BLaER1 (cell line): Measurements from ENCODE around the gene PLCD4.

Experiments used
- H3K27ac ChIP-seq: shearing (Covaris generic); formaldehyde crosslinking; 2 replicates; pipeline ENCODE4 v1.8.1; 2022
- H3K27me3 ChIP-seq: shearing (Covaris generic); formaldehyde crosslinking; 2 replicates; pipeline ENCODE4 v1.8.1; 2022
- H3K36me3 ChIP-seq: shearing (Covaris generic); formaldehyde crosslinking; 2 replicates; pipeline ENCODE4 v1.8.1; 2022
- H3K4me1 ChIP-seq: shearing (Covaris generic); formaldehyde crosslinking; 2 replicates; pipeline ENCODE4 v1.8.1; 2022
- H3K4me2 ChIP-seq: shearing (Covaris generic); formaldehyde crosslinking; 2 replicates; pipeline ENCODE4 v1.8.1; 2022
- H3K4me3 ChIP-seq: shearing (Covaris generic); formaldehyde crosslinking; 2 replicates; pipeline ENCODE4 v1.8.1; 2022
- H3K9ac ChIP-seq: shearing (Covaris generic); formaldehyde crosslinking; 2 replicates; pipeline ENCODE4 v1.8.1; 2022
- H3K9me3 ChIP-seq: shearing (Covaris generic); formaldehyde crosslinking; 2 replicates; pipeline ENCODE4 v1.8.1; 2022
- H4K20me1 ChIP-seq: shearing (Covaris generic); formaldehyde crosslinking; 2 replicates; pipeline ENCODE4 v1.8.1; 2022
- Cebpa-rat ChIP-seq: shearing (Covaris generic); IDR thresholded peaks from 2 replicates; pipeline ENCODE4 v1.8.1; 2022

Gene PLCD4

DNA sequence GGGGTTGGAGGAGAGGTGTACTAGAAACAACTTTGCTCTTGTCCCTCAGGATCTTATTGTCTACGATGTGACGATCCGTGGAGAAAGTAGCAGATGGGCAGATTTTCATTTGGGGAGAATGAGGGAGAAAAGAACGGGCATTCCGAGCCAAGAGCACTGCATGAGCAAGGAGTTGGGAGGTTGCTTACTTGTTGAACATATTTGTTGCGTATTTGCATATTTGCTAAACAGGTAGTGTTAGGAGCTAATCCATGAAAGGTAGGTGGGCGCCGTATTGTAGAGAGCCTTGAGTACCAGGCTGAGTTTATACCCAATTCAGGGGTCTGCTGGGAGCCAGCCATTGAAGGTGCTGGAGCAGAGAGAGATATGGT lies 52.3 kb downstream of the PLCD4 start:
- H3K4me3 ChIP-seq = peak overlapping the region; percentile 99
- H4K20me1 ChIP-seq = peaks cover 22% of the 10 kb centered on the region; the same call in 1 of the 2 replicates
- peaks cover 73% of the 10 kb centered on the region for H3K36me3 ChIP-seq
- peak overlapping the region; percentile 84 for H3K27ac ChIP-seq
- TF ChIP-seq Cebpa-rat = no peak
- no peaks in the 10 kb centered on the region for H3K9me3 ChIP-seq
- peaks cover 21% of the 10 kb centered on the region for H3K4me1 ChIP-seq
- peak overlapping the region; percentile 81 for H3K4me2 ChIP-seq
- peak overlapping the region; percentile 88 for H3K9ac ChIP-seq
- no peaks in the 10 kb centered on the region for H3K27me3 ChIP-seq

DNA sequence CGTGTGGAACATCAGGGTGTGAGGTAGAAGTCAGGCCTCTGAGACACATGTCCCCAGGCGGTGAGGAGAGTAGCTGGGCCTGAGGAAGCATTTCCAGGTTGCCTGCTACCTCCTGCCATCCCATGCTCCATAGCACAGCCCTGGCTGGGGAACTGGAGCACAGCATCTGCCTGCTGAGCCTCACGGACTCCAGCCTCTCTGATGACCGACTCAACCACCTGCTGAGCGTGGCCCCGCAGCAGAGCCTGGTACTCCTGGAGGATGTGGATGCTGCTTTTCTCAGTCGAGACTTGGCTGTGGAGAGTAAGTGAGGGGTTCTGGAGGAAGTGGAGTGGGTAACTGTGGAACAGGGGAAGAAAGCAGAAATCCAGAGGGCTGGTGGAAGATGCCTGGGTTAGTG lies 54.7 kb downstream of the PLCD4 start:
- H3K4me2 ChIP-seq = no peak overlapping the region
- H3K27ac ChIP-seq = no peak overlapping the region
- no peak for TF ChIP-seq Cebpa-rat
- H3K9me3 ChIP-seq = no peaks in the 10 kb centered on the region
- peaks cover 21% of the 10 kb centered on the region for H3K4me1 ChIP-seq
- no peak overlapping the region for H3K9ac ChIP-seq
- H3K27me3 ChIP-seq = no peaks in the 10 kb centered on the region
- peaks cover 6% of the 10 kb centered on the region; the same call in 1 of the 2 replicates for H4K20me1 ChIP-seq
- H3K36me3 ChIP-seq = peaks cover 71% of the 10 kb centered on the region
- H3K4me3 ChIP-seq = no peak overlapping the region

DNA sequence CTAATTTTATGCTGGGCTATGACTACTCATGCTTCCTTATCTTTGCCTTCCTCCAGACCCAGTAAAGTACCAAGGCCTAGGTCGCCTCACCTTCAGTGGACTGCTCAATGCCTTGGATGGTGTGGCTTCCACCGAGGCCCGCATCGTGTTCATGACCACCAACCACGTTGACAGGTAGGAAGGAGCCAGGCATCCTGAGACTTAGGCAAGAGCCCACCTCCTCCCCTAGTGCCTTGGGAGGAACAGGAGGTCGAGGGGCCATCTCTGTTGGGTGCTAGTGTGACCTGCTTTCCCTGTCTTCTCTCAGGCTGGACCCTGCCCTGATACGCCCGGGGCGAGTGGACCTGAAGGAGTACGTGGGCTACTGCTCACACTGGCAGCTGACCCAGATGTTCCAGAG lies 55.1 kb downstream of the PLCD4 start:
- no peak overlapping the region for H3K4me2 ChIP-seq
- H3K36me3 ChIP-seq = peaks cover 71% of the 10 kb centered on the region
- peaks cover 21% of the 10 kb centered on the region for H3K4me1 ChIP-seq
- TF ChIP-seq Cebpa-rat = no peak
- no peaks in the 10 kb centered on the region for H3K9me3 ChIP-seq
- no peaks in the 10 kb centered on the region for H3K27me3 ChIP-seq
- no peak overlapping the region for H3K4me3 ChIP-seq
- H3K9ac ChIP-seq = no peak overlapping the region
- no peak overlapping the region for H3K27ac ChIP-seq
- peaks cover 6% of the 10 kb centered on the region; the same call in 1 of the 2 replicates for H4K20me1 ChIP-seq

DNA sequence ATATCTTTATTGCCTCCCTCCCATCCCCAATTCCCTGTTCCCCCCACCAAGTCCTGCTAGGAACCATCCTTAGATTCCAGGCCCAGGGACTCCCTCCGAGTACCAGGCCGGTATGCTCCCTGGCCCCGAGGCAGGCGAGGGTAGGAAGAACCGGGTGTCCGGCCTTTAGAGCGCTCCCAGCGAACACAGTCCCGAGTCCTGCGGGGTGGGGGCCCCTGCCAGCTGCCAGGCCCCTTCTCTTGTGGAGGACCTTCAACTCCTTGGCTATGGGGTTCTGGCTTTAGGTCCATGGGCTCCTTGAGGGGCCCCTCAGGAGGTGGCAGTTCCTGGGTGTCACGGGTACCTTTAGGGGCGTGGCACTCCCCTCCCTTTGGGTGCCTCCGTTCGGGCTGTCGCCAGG lies 56.2 kb downstream of the PLCD4 start:
- Histone ChIP-seq H3K9me3 (no peaks in the 10 kb centered on the region), H4K20me1 (no peaks in the 10 kb centered on the region), H3K9ac (no peak overlapping the region), H3K27me3 (no peaks in the 10 kb centered on the region), H3K4me1 (peaks cover 14% of the 10 kb centered on the region), H3K4me2 (no peak overlapping the region), H3K36me3 (peaks cover 80% of the 10 kb centered on the region), H3K27ac (no peak overlapping the region), H3K4me3 (no peak overlapping the region)
- TF ChIP-seq Cebpa-rat = no peak

DNA sequence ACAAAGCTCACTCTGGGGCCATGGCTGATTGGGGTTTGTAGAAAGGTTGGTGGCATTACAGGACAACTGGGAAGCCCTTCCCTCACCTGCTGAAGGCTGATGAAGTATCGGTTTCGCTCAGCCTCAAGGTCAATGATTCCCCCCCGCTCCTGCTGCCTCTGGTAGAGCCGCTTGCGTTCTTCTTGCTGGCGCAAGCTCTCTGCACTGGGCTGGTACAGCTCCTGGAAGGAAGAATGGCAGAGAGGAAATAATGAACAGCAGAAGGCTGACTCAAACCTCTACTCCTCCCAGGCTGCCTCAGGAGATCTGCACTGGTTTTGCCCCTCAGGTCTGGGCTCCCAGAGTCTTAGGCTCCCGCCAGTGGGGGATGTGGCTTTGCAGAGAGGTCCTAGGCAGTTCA lies 57.0 kb downstream of the PLCD4 start:
- Histone ChIP-seq H3K36me3 (peaks cover 85% of the 10 kb centered on the region), H3K4me3 (no peak overlapping the region), H3K9me3 (no peaks in the 10 kb centered on the region), H3K27ac (no peak overlapping the region), H3K9ac (no peak overlapping the region), H4K20me1 (no peaks in the 10 kb centered on the region), H3K4me2 (no peak overlapping the region), H3K27me3 (no peaks in the 10 kb centered on the region), H3K4me1 (peaks cover 14% of the 10 kb centered on the region)
- TF ChIP-seq Cebpa-rat = no peak

DNA sequence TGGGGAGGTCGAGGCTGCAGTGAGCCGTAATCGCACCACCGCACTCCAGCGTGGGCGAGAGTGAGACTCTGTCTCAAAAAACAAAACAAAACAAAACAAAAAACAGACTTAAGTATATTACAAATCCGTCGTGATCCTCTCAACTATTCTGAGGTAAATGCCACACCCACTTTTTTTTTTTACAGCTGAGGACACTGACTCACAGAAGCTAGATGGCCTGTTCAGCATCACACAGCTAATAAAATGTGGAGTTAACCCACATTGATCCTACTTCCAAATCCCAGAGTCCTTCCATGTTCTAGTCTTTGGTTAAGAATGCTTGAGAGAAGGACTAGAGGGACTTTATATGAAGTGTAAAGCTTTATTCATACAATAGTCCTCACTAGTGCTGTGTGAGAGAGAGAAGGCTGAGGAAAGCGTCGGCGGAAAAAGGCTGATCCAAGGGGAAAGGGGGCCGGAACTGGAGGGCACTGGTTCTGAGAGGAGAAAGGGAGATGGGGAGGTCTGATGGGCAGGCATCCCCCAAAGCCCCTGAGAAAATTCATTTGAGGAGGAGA lies 63.5 kb downstream of the PLCD4 start:
- Histone ChIP-seq H3K9ac (peak overlapping the region; percentile 82), H3K4me1 (peaks cover 18% of the 10 kb centered on the region), H3K27ac (peak overlapping the region; percentile 76), H3K4me2 (peak overlapping the region; percentile 98), H4K20me1 (no peaks in the 10 kb centered on the region), H3K27me3 (no peaks in the 10 kb centered on the region), H3K4me3 (peak overlapping the region; percentile 93), H3K36me3 (peaks cover 31% of the 10 kb centered on the region), H3K9me3 (no peaks in the 10 kb centered on the region)
- no peak for TF ChIP-seq Cebpa-rat

DNA sequence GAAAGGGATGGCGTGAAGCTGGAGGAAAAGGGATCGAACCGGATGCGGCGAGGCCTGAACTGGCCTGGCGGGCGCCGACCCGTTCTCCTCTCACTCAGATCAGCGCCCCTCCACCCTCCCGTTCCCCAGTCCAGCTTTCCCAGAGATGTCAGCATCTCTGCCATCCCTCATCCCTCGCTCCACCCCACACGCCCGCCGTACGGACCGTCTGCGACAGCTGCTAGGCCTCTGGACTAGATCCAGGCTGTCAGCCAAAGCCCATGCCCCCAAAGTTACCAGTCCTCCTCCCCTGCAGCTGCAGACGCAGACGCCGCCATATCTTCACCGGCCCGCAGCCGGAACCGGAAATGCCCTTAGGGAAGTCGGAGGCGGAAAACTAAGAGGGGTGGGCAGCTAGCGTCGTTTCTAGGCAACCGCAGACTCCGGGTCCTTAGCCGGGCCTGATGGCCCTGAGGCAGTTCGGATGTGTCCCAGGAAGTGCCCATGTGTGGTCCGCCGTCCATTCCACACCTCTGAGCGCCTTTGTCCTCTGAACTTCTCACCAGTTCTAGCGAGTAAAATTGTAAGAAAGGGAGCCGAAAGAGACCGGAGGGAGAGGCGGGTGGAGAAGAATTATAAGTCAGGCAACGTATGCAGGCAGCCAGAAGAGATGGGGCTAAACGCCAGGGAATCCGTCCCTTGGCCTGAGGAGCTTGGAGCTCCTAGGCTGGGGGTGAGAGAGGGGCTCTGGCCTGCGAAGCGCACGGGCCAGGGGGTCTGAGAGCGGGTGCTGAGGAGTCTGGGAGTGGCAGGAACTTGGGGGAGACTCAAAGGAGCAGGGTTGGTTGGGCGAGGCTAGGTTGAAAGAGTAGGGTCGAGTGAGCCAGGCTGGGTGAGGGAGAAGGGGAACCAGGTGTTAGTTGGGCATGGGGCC lies 64.2 kb downstream of the PLCD4 start, which contains the start of the genes RNF25 and STK36:
Gene RNF25, minus strand, starts transcription at position 349 of the 913 bp plus-strand sequence. Its CDS starts 32 bp downstream, at position 317.
Gene STK36, plus strand, starts transcription at position 433 of the 913 bp plus-strand sequence. CDS start 744 bp downstream, outside the sequence.
- peak within 1 kb of the TSS; percentile 98 for H3K4me2 ChIP-seq
- H4K20me1 ChIP-seq = no peaks in the 10 kb centered on the region
- H3K27me3 ChIP-seq = no peaks in the 10 kb centered on the region
- peak within 1 kb of the TSS; percentile 76 for H3K27ac ChIP-seq
- peaks cover 18% of the 10 kb centered on the region for H3K4me1 ChIP-seq
- peaks cover 24% of the 10 kb centered on the region for H3K36me3 ChIP-seq
- peak within 1 kb of the TSS; percentile 93 for H3K4me3 ChIP-seq
- H3K9ac ChIP-seq = peak within 1 kb of the TSS; percentile 82
- no peaks in the 10 kb centered on the region for H3K9me3 ChIP-seq
- TF ChIP-seq Cebpa-rat = no peak

DNA sequence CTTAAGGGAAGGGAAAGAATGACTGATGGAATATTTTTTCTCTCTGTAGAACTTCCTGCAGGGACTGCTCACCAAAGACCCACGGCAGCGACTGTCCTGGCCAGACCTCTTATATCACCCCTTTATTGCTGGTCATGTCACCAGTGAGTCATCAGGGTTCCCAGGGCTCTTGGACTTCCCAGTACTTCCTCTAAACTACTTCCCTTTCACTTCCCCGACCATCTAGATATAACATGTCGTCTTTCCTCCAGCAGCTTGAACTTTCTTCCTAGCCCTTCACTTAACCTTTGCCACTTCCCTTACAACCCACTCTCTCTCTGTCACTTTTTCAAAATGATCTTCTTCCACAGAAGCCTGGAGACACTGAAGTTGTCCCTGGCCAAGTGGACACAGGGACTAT lies 71.4 kb downstream of the PLCD4 start:
- H3K36me3 ChIP-seq = peaks cover 8% of the 10 kb centered on the region; the same call in 1 of the 2 replicates
- no peak for TF ChIP-seq Cebpa-rat
- H3K27ac ChIP-seq = no peak overlapping the region
- no peak overlapping the region for H3K9ac ChIP-seq
- H4K20me1 ChIP-seq = no peaks in the 10 kb centered on the region
- no peaks in the 10 kb centered on the region for H3K4me1 ChIP-seq
- no peaks in the 10 kb centered on the region for H3K9me3 ChIP-seq
- H3K4me3 ChIP-seq = no peak overlapping the region
- H3K4me2 ChIP-seq = no peak overlapping the region
- H3K27me3 ChIP-seq = no peaks in the 10 kb centered on the region

DNA sequence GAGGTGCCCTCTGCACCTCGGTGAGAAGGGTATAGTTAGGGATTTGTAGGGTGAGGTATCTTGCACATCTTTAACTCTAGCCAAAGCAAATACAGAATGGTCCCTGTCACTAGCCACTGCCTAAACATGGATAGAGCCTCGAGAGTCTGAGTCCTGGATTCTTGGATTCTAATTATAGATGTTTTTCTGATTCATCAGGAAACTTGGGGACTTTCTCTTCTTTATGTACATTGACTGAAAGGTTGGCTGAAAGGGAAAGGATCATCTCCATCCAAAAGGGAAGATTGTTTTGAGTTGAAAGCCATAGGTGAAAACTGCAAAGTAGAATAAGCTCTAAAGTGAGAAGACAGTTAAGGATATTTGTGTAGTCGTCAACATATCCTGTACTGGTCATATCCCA lies 72.4 kb downstream of the PLCD4 start:
- no peaks in the 10 kb centered on the region for H3K9me3 ChIP-seq
- no peaks in the 10 kb centered on the region for H4K20me1 ChIP-seq
- no peak overlapping the region for H3K9ac ChIP-seq
- no peaks in the 10 kb centered on the region for H3K27me3 ChIP-seq
- H3K27ac ChIP-seq = no peak overlapping the region
- H3K4me1 ChIP-seq = no peaks in the 10 kb centered on the region
- H3K4me3 ChIP-seq = no peak overlapping the region
- no peak for TF ChIP-seq Cebpa-rat
- H3K4me2 ChIP-seq = no peak overlapping the region
- H3K36me3 ChIP-seq = peaks cover 8% of the 10 kb centered on the region; the same call in 1 of the 2 replicates
